GM06990 (cell line): ENCODE results near the gene TGM2.

Source experiments
- DNase-seq: peaks from one replicate; pipeline ENCODE4 v3.0.0-alpha.2; 2011; ENCODE audit not compliant: insufficient read length; ENCODE audit errors: extremely low read depth
- H3K27me3 ChIP-seq: replicated peaks from 2 replicates; pipeline ENCODE4 v1.6.0; 2011; ENCODE audit warnings: low read length; ENCODE audit not compliant: control insufficient read depth, insufficient read depth
- H3K36me3 ChIP-seq: 2 replicates; pipeline ENCODE4 v1.5.1; 2011; ENCODE audit warnings: low read length; ENCODE audit not compliant: control insufficient read depth, insufficient read depth
- H3K4me3 ChIP-seq: replicated peaks from 2 replicates; pipeline ENCODE4 v1.5.1; 2011; ENCODE audit warnings: low read depth, mild to moderate bottlenecking, control low read depth, low read length
- CTCF ChIP-seq: IDR thresholded peaks from 2 replicates; pipeline ENCODE4 v1.5.1; 2011; ENCODE audit warnings: low read length, control low read depth, mild to moderate bottlenecking, inconsistent platforms; ENCODE audit not compliant: insufficient read depth, poor library complexity, severe bottlenecking

TGM2 gene

GRCh38 chr20:38197619-38198018 lies 32.5 kb upstream of the TGM2 start:
- H3K36me3 ChIP-seq: no peaks in the 10 kb centered on the region
- H3K27me3 ChIP-seq: peaks cover 1% of the 10 kb centered on the region
- no peak overlapping the region for H3K4me3 ChIP-seq
- no peak for TF ChIP-seq CTCF
- DNase-seq: no peak

GRCh38 chr20:38197217-38197616 lies 32.1 kb upstream of the TGM2 start:
- Histone ChIP-seq H3K36me3 (no peaks in the 10 kb centered on the region), H3K27me3 (peaks cover 1% of the 10 kb centered on the region), H3K4me3 (no peak overlapping the region)
- TF ChIP-seq CTCF: no peak
- no peak for DNase-seq

- Histone ChIP-seq H3K4me3 (no peak overlapping the region), H3K36me3 (no peaks in the 10 kb centered on the region), H3K27me3 (peaks cover 1% of the 10 kb centered on the region)
- no peak for DNase-seq
- no peak for TF ChIP-seq CTCF
Observed at GRCh38 chr20:38196592-38196991, 31.5 kb upstream of the TGM2 start.

- Histone ChIP-seq H3K27me3 (peaks cover 1% of the 10 kb centered on the region), H3K4me3 (no peak overlapping the region), H3K36me3 (no peaks in the 10 kb centered on the region)
- no peak for TF ChIP-seq CTCF
- no peak for DNase-seq
Observed at GRCh38 chr20:38196076-38196475, 31.0 kb upstream of the TGM2 start.

- DNase-seq: no peak
- no peak for TF ChIP-seq CTCF
- H3K4me3 ChIP-seq: no peak overlapping the region
- no peaks in the 10 kb centered on the region for H3K36me3 ChIP-seq
- peaks cover under 1% of the 10 kb centered on the region for H3K27me3 ChIP-seq
Observed at GRCh38 chr20:38195521-38195920, 30.5 kb upstream of the TGM2 start.

DNA sequence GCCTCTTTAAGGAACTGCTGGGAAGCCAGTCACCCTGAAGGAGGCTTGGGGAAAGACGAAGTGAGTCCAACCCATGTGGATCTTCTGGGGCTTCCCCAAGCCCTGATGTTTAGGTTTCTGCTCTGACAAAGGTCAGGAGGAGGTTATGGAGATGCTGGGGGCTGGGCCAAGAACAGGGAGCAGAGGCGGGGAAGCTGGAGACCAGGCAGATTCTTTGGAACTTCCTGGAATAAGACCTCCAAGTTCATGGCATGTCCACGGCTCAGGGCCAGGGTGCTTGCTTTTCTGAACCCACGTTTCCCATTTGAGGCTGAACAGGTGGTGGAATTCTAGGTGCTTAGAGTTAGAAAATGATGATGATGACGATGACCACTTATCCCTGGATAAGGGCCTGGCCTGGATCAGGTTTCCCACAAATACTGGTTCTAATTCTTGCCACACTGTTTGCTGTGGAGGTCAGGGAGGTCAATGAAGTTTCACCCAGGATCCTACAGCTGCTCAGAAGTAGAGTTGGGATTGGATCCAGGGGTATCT lies 30.0 kb upstream of the TGM2 start:
- DNase-seq: no peak
- TF ChIP-seq CTCF: no peak
- Histone ChIP-seq H3K27me3 (no peaks in the 10 kb centered on the region; the same call in 1 of the 2 replicates), H3K4me3 (no peak overlapping the region), H3K36me3 (no peaks in the 10 kb centered on the region)
